Small intestine (tissue), 7 donors: ENCODE data around the gene INTU. TPM values are rescaled to one million over a fixed set of nuclear protein-coding genes. Genes with fewer than 3 reads are reported as not detected.

ENCODE experiments used
- DNase-seq, 2 donors: peaks; one replicate each; pipeline versions ENCODE4 v3.0.0 to v3.0.0-alpha.2; 2013
- FAIRE-seq: peaks from 2 replicates; lab custom pipeline; 2012; peaks lifted over from hg19 to GRCh38; lab: Jason Lieb, UNC
- H3K27ac ChIP-seq, 3 donors: one replicate each; pipeline ENCODE4 v1.5.1; 2013; ENCODE audit warnings: low read length in 2 of 3, mild to moderate bottlenecking in 2 of 3, control low read depth in 1 of 3, inconsistent platforms in 1 of 3, low read depth in 1 of 3, moderate library complexity in 1 of 3
- H3K27me3 ChIP-seq, 3 donors: one replicate each; pipeline ENCODE4 v1.6.1; 2013; ENCODE audit warnings: low read length in 3 of 3, inconsistent platforms in 1 of 3; ENCODE audit not compliant: control insufficient read depth in 3 of 3, insufficient read depth in 3 of 3
- H3K36me3 ChIP-seq, 3 donors: one replicate each; pipeline ENCODE4 v1.6.1; 2013; ENCODE audit warnings: low read length in 3 of 3, inconsistent platforms in 1 of 3, low read depth in 1 of 3, mild to moderate bottlenecking in 1 of 3, moderate library complexity in 1 of 3; ENCODE audit not compliant: control insufficient read depth in 3 of 3, insufficient read depth in 2 of 3
- H3K4me1 ChIP-seq, 3 donors: one replicate each; pipeline ENCODE4 v1.6.1; 2013; ENCODE audit warnings: low read length in 2 of 3, inconsistent platforms in 1 of 3, low read depth in 1 of 3, mild to moderate bottlenecking in 1 of 3, moderate library complexity in 1 of 3; ENCODE audit not compliant: control insufficient read depth in 3 of 3, insufficient read depth in 2 of 3
- H3K4me3 ChIP-seq, 3 donors: one replicate each; pipeline ENCODE4 v1.5.1; 2013; ENCODE audit warnings: low read length in 3 of 3, control low read depth in 1 of 3, inconsistent platforms in 1 of 3, low read depth in 1 of 3, mild to moderate bottlenecking in 1 of 3, moderate library complexity in 1 of 3
- H3K9me3 ChIP-seq, 2 donors: one replicate each; pipeline ENCODE4 v1.6.1; 2013; ENCODE audit warnings: low read depth in 1 of 2, low read length in 1 of 2; ENCODE audit not compliant: control insufficient read depth in 2 of 2, insufficient read depth in 1 of 2
- WGBS, 3 donors: extraction: QIAGEN DNeasy Blood & Tissue Kit; methylation state at CpG; one replicate each; pipeline ENCODE4 v1.1.7; 2013; 5-methylcytosine and 5-hydroxymethylcytosine counted together
- polyA plus RNA-seq, 4 donors: library from polyadenylated mRNA; stranded (reverse) in 3 of 4; unstranded in 1 of 4; fragments of 200-250 nt in 3 of 4; fragments of 120-200 nt in 1 of 4; gene quantifications; one replicate each; pipeline versions ENCODE4 v1.2.1 to v1.2.3, GENCODE V29; 2013
- donor health status: healthy with polysubstance abuse.
- donor health status: control.
- donor health status: control.
- donor health status: Bipolar disorder and iron deficiency.
- donor health status: healthy.

The INTU gene
- polyA plus RNA-seq, 4 donors, result under 0.01 to 6.3 (median 0.92) TPM

GRCh38 chr4:127606823-127607222, 25.9 kb upstream of the INTU start:
- DNase-seq (no peak), FAIRE-seq (no peak)

GRCh38 chr4:127609484-127609883, 23.3 kb upstream of the INTU start:
- Histone ChIP-seq H3K9me3 (no peaks in the 10 kb centered on the region), H3K36me3 (no peaks in the 10 kb centered on the region), H3K27me3 (peaks cover 0 to 7% (median 4%) of the 10 kb centered on the region in 3 donors), H3K27ac (no peak overlapping the region), H3K4me3 (no peak overlapping the region), H3K4me1 (no peaks in the 10 kb centered on the region)
- WGBS, 3 donors, result 30 to 57% (median 35%) methylated on average over 5 of the region's 5 CpGs
- FAIRE-seq (no peak), DNase-seq (no peak)

More at GRCh38 chr4:127606823-127607222, 25.9 kb upstream of the INTU start:
- H3K27ac ChIP-seq, result no peak overlapping the region
- H3K36me3 ChIP-seq, result no peaks in the 10 kb centered on the region
- no peak overlapping the region for H3K4me3 ChIP-seq
- H3K9me3 ChIP-seq, result no peaks in the 10 kb centered on the region
- H3K27me3 ChIP-seq, result peaks cover 0 to 7% (median 4%) of the 10 kb centered on the region in 3 donors
- H3K4me1 ChIP-seq, result no peaks in the 10 kb centered on the region

GRCh38 chr4:127610488-127610887, 22.3 kb upstream of the INTU start:
- H3K27ac ChIP-seq, result no peak overlapping the region
- H3K4me1 ChIP-seq, result no peaks in the 10 kb centered on the region
- no peaks in the 10 kb centered on the region for H3K9me3 ChIP-seq
- FAIRE-seq (no peak), DNase-seq (no peak)
- H3K36me3 ChIP-seq, result no peaks in the 10 kb centered on the region
- WGBS, 3 donors, result 77 to 87% (median 77%) methylated on average over 3 of the region's 3 CpGs
- peaks cover 0 to 7% (median 0%) of the 10 kb centered on the region in 3 donors for H3K27me3 ChIP-seq
- H3K4me3 ChIP-seq, result no peak overlapping the region

- no peak for FAIRE-seq
These were observed 15.9 kb upstream of the INTU start for GRCh38 chr4:127616898-127617297.

GRCh38 chr4:127618427-127618826, 14.3 kb upstream of the INTU start:
- FAIRE-seq, result no peak
- Histone ChIP-seq H3K36me3 (no peaks in the 10 kb centered on the region), H3K27me3 (peaks cover 0 to 29% (median 0%) of the 10 kb centered on the region in 3 donors), H3K9me3 (no peaks in the 10 kb centered on the region), H3K4me3 (no peak overlapping the region), H3K4me1 (peaks cover 0 to 3% (median 0%) of the 10 kb centered on the region in 3 donors), H3K27ac (no peak overlapping the region)
- no peak for DNase-seq

More at GRCh38 chr4:127616898-127617297, 15.9 kb upstream of the INTU start:
- H3K27me3 ChIP-seq, result peaks cover 0 to 15% (median 0%) of the 10 kb centered on the region in 3 donors
- H3K9me3 ChIP-seq, result no peaks in the 10 kb centered on the region
- H3K27ac ChIP-seq, result no peak overlapping the region
- no peaks in the 10 kb centered on the region for H3K4me1 ChIP-seq
- 71 to 76% (median 72%) methylated on average over 2 of the region's 2 CpGs for WGBS, 3 donors
- H3K36me3 ChIP-seq, result no peaks in the 10 kb centered on the region
- no peak overlapping the region for H3K4me3 ChIP-seq
- no peak for DNase-seq

GRCh38 chr4:127622621-127622920, 10.2 kb upstream of the INTU start:
- FAIRE-seq, result no peak
- H3K27me3 ChIP-seq, result peaks cover 0 to 40% (median 0%) of the 10 kb centered on the region in 3 donors
- no peaks in the 10 kb centered on the region for H3K9me3 ChIP-seq
- H3K4me1 ChIP-seq, result peaks cover 0 to 8% (median 0%) of the 10 kb centered on the region in 3 donors
- H3K4me3 ChIP-seq, result peak overlapping the region in 2 of 3 donors; percentile 44 to 63
- no peak overlapping the region for H3K27ac ChIP-seq
- DNase-seq, result no peak
- 15 to 23% (median 17%) methylated on average over 12 of the region's 12 CpGs for WGBS, 3 donors
- H3K36me3 ChIP-seq, result no peaks in the 10 kb centered on the region

- no peaks in the 10 kb centered on the region for H3K36me3 ChIP-seq
- FAIRE-seq (no peak), DNase-seq (peak; percentile 11 to 52)
- H3K9me3 ChIP-seq, result no peaks in the 10 kb centered on the region
- peaks cover 0 to 40% (median 0%) of the 10 kb centered on the region in 3 donors for H3K27me3 ChIP-seq
- peaks cover 0 to 8% (median 0%) of the 10 kb centered on the region in 3 donors for H3K4me1 ChIP-seq
- no peak overlapping the region for H3K27ac ChIP-seq
- 2 to 4% (median 3%) methylated on average over 67 to 81 of the region's 81 CpGs for WGBS, 3 donors
- peak overlapping the region in 2 of 3 donors; percentile 44 to 63 for H3K4me3 ChIP-seq
These were observed 9.6 kb upstream of the INTU start for GRCh38 chr4:127622921-127623796.

- no peak overlapping the region for H3K27ac ChIP-seq
- WGBS, 3 donors, result 11 to 20% (median 14%) methylated on average over 7 of the region's 7 CpGs
These were observed 9.0 kb upstream of the INTU start for GRCh38 chr4:127623797-127624083.

More at GRCh38 chr4:127623797-127624083, 9.0 kb upstream of the INTU start:
- Histone ChIP-seq H3K9me3 (no peaks in the 10 kb centered on the region), H3K27me3 (peaks cover 0 to 38% (median 0%) of the 10 kb centered on the region in 3 donors), H3K36me3 (no peaks in the 10 kb centered on the region), H3K4me3 (peak overlapping the region in 2 of 3 donors; percentile 44 to 63), H3K4me1 (peaks cover 0 to 8% (median 0%) of the 10 kb centered on the region in 3 donors)
- DNase-seq, result peak in 1 of 2 donors; percentile 12
- no peak for FAIRE-seq
